Keratinocyte (primary cell): ENCODE results near the gene GPAT2.
"Not testable (repeated sequence)": the region's sequence is repeated elsewhere in the genome, so short reads cannot be mapped to it uniquely, and the experiment has no call there.

Experiments
- CTCF ChIP-seq, 3 experiments: IDR thresholded peaks in 1 of 3; conservative IDR thresholded peaks in 1 of 3; optimal IDR thresholded peaks in 1 of 3; 2 replicates in 2 of 3; 3 replicates in 1 of 3; pipeline versions ENCODE3 to v1.5.1; 2011; ENCODE audit warnings: low read length in 3 of 3, mild to moderate bottlenecking in 3 of 3, moderate library complexity in 2 of 3, control low read depth in 1 of 3, inconsistent platforms in 1 of 3; ENCODE audit not compliant: insufficient read depth in 2 of 3; ENCODE audit errors: extremely low read depth in 1 of 3
- EZH2 ChIP-seq: IDR thresholded peaks from one replicate; pipeline ENCODE4 v1.6.1; 2012; ENCODE audit warnings: inconsistent platforms, mild to moderate bottlenecking, low read length, moderate library complexity

- TF ChIP-seq CTCF (optimal IDR thresholded peaks at IDR 0.05 in 1 of 3, IDR thresholded peaks at IDR 0.05 in 1 of 3, conservative IDR thresholded peaks at IDR 0.05 in 1 of 3; ENCODE audit: extremely low read depth in 1 of 3, insufficient read depth in 2 of 3, low read length in 3 of 3); EZH2: not testable (repeated sequence)
These were observed 33.3 kb upstream of the GPAT2 start for GRCh38 chr2:96067902-96068581.
